GM12873 (cell line): ENCODE data around the gene CLEC3A.

Experiments used
- CTCF ChIP-seq: IDR thresholded peaks from 2 replicates; pipeline ENCODE4 v1.5.1; 2012; ENCODE audit warnings: low read depth, mild to moderate bottlenecking, moderate library complexity, low read length, control low read depth; ENCODE audit not compliant: insufficient read depth; ENCODE audit errors: missing control alignments

CLEC3A gene

DNA sequence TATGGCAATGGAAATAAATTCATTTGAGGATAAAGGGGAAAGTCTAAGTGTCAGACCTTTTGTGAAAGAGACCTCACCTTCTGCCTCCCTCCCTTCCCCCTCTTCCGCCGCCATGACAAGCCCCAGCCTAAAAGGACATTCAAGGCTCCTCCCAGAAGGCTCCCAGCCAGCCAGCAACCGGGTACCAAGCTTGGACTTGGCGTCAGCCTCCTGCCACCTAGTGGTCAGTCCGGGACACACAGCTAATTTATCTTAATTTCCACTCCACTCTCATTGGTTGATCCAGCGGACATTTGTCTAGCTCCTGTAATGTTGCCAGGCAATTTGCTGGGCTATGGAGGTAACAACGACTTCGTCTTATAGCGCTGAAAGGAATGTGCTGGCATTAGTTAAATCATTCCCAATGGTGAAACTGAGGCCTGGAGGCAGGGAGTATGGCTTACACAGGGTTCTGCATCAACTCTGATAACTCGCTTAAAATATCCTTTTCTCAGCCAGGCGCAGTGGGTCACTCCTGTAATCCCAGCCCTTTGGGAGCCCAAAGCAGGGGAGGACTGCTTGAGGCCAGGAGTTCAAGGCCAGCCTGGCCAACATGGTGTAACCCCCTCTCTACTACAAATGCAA is 19.3 kb upstream of the CLEC3A start:
- peak; percentile 91 for TF ChIP-seq CTCF

- no peak for TF ChIP-seq CTCF
Measured at GRCh38 chr16:78004517-78004916, 17.8 kb upstream of the CLEC3A start.

- peak; percentile 66 for TF ChIP-seq CTCF
Measured at GRCh38 chr16:78005881-78006280, 16.5 kb upstream of the CLEC3A start.

DNA sequence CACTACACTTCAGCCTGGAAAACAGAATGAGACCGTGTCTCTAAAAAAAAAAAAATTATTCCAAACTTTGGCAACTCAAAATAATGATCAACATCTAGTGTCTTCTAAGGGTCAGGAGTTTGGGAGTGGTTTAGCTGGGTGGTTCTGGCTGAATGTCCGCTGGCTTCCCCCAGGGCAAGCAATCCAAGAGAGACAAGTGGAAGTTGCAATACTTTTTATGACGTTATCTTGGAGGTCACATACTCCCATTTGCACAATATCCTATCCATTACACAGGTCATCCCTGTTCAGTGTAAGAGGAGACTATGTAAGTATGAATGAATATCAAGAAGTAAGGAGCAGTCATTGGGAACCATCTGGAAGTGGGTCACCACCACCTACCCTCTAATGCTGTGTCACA is 15.2 kb upstream of the CLEC3A start:
- no peak for TF ChIP-seq CTCF

GRCh38 chr16:78024159-78024558 is 1.8 kb downstream of the CLEC3A start:
- TF ChIP-seq CTCF: no peak

DNA sequence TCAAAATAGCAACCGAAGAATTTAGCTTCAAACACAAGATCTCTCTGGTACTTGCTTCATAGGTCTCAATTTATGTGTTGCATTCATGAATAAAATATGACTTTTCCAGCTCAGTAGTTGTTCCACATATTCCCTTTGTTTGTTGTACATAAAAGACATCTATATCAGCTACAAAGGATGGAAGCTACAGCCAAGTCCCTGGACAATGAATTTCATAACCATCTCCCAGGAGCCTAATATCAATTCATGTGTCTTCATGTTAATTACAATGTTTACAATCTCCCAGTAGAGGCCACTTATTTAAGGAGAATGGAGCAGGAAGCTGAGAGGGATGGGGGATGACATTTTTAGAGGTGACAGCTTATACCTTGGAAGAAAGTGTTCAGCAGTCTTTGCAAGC is 3.3 kb downstream of the CLEC3A start:
- no peak for TF ChIP-seq CTCF

- TF ChIP-seq CTCF: no peak
Measured at GRCh38 chr16:78028018-78028417, 5.7 kb downstream of the CLEC3A start.

DNA sequence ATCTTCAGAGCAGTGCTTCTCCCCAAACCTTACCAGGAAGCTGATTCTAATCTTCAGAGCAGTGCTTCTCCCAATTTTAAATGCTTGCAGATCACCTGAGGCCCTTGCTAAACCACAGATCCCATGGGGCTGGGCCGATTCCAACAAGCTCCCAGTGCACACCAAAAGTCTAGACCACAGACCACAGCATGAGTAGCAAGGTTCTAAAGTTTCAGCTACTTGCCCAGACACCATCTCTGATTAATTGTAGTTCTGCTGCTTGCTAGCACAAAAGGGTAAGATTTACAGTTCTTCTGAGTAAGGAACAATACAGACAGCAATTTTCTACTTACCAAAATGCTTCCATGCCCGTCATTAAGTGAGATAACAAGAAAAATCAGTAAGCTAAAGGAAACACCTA is 12.2 kb downstream of the CLEC3A start:
- no peak for TF ChIP-seq CTCF
